HepG2 (cell line): ENCODE measurements around the gene HES7. TPM values are rescaled to one million over a fixed set of nuclear protein-coding genes. Genes with fewer than 3 reads are reported as not detected.

ENCODE experiments used
- ATAC-seq: fragments of 200-7000 bp; cut with Tn5 transposase; 3 replicates; pipeline ENCODE4 v1.9.1; 2020; ENCODE audit warnings: mild to moderate bottlenecking, moderate library complexity
- BruUV-seq: library from RNA; stranded (reverse); fragments of 400-500 nt; replicated peaks from 2 replicates; lab custom pipeline; 2021; lab: Mats Ljungman, UMichigan
- CTCF ChIA-PET: fragments of 300-600 bp; formaldehyde crosslinking; extraction: SDS; loops from one replicate; lab custom pipeline; 2021; ENCODE audit warnings: low total read pairs, inconsistent platforms, low intra/inter-chr PET ratio; lab: Yijun Ruan, JAX
- POLR2A ChIA-PET: fragments of 350-600 bp; sonication (Branson Sonifier 250); formaldehyde crosslinking; loops from one replicate; lab custom pipeline; 2020; ENCODE audit warnings: antibody characterized with exemption, inconsistent platforms; lab: Yijun Ruan, JAX
- DNase-seq: peaks from one replicate; pipeline ENCODE4 v3.0.0-alpha.2; 2015; ENCODE audit warnings: low spot score
- FAIRE-seq: peaks from 3 replicates; lab custom pipeline; 2011; peaks lifted over from hg19 to GRCh38; lab: Jason Lieb, UNC
- H2AFZ ChIP-seq: one replicate; pipeline ENCODE4 v1.6.1; 2011; ENCODE audit warnings: low read length, inconsistent platforms
- H3K27ac ChIP-seq: fragments of 300-600 bp; 3 replicates; pipeline ENCODE4 v1.8.0; 2011; ENCODE audit warnings: mixed run types, mild to moderate bottlenecking, mixed read lengths, low read length, inconsistent platforms; ENCODE audit not compliant: insufficient read depth; ENCODE audit errors: extremely low read length
- H3K27me3 ChIP-seq, 2 experiments: fragments of 200-600 bp in 1 of 2; 2 replicates in 1 of 2; 3 replicates in 1 of 2; pipeline versions ENCODE4 v1.6.0 to v1.8.0; 2011; ENCODE audit warnings: low read length in 2 of 2, mild to moderate bottlenecking in 2 of 2, moderate library complexity in 2 of 2, inconsistent platforms in 1 of 2; ENCODE audit not compliant: insufficient read depth in 2 of 2, control insufficient read depth in 1 of 2
- H3K36me3 ChIP-seq, 2 experiments: fragments of 200-600 bp in 1 of 2; replicated peaks in 1 of 2; 2 replicates in 1 of 2; 3 replicates in 1 of 2; pipeline versions ENCODE4 v1.5.1 to v1.8.0; 2011; ENCODE audit warnings: low read length in 2 of 2, inconsistent platforms in 1 of 2; ENCODE audit not compliant: insufficient read depth in 2 of 2, control insufficient read depth in 1 of 2
- H3K4me1 ChIP-seq: 2 replicates; pipeline ENCODE4 v1.5.1; 2012; ENCODE audit warnings: low read length, inconsistent platforms; ENCODE audit not compliant: insufficient read depth
- H3K4me2 ChIP-seq: 2 replicates; pipeline ENCODE4 v1.6.0; 2011; ENCODE audit warnings: low read depth, low read length, inconsistent platforms
- H3K4me3 ChIP-seq, 3 experiments: fragments of 200-600 bp in 1 of 3; sonication (generic), shearing (Covaris generic) in 1 of 3; replicated peaks in 1 of 3; 2 replicates each; pipeline ENCODE4 v1.5.1; 2011 to 2016; ENCODE audit warnings: low read length in 3 of 3, inconsistent platforms in 2 of 3, low read depth in 2 of 3, mild to moderate bottlenecking in 2 of 3, control low read depth in 1 of 3, mixed read lengths in 1 of 3; ENCODE audit not compliant: insufficient read depth in 1 of 3
- H3K79me2 ChIP-seq: one replicate; pipeline ENCODE4 v1.6.1; 2011; ENCODE audit warnings: low read length, inconsistent platforms; ENCODE audit not compliant: insufficient read depth
- H3K9ac ChIP-seq: 2 replicates; pipeline ENCODE4 v1.6.0; 2011; ENCODE audit warnings: mild to moderate bottlenecking, low read depth, low read length, inconsistent platforms; ENCODE audit not compliant: insufficient read depth
- H3K9me3 ChIP-seq: 2 replicates; pipeline ENCODE4 v1.5.1; 2012; ENCODE audit warnings: mild to moderate bottlenecking, low read length
- H4K20me1 ChIP-seq: 2 replicates; pipeline ENCODE4 v1.6.0; 2011; ENCODE audit warnings: inconsistent platforms, mild to moderate bottlenecking, low read length, moderate library complexity; ENCODE audit not compliant: insufficient read depth
- BRCA1 ChIP-seq: sonication (generic); formaldehyde crosslinking; IDR thresholded peaks from 2 replicates; pipeline ENCODE4 v1.4.0; 2020; ENCODE audit warnings: missing genetic modification reagents
- FLYWCH1 ChIP-seq: sonication (generic); formaldehyde crosslinking; IDR thresholded peaks from 2 replicates; pipeline ENCODE4 v1.8.1; 2023; ENCODE audit warnings: mild to moderate bottlenecking, missing genetic modification reagents
- GATA4 ChIP-seq: sonication (generic); IDR thresholded peaks from 2 replicates; pipeline ENCODE4 v1.6.1; 2016; ENCODE audit warnings: antibody characterized with exemption, low read depth, borderline replicate concordance
- HMG20B ChIP-seq: conservative IDR thresholded peaks from 2 replicates; pipeline ENCODE4 v1.6.1; 2016; ENCODE audit warnings: missing genetic modification reagents, missing compliant biosample characterization
- HNF4A ChIP-seq: sonication (generic); formaldehyde crosslinking; IDR thresholded peaks from 2 replicates; pipeline ENCODE4 v1.4.0; 2020; ENCODE audit warnings: missing genetic modification reagents
- LCORL ChIP-seq, 2 experiments: fragments of 450-650 bp in 1 of 2; sonication (generic) in 1 of 2; formaldehyde crosslinking in 1 of 2; IDR thresholded peaks; 2 replicates each; pipeline versions ENCODE4 v1.5.0 to v1.6.1; 2017 to 2020; ENCODE audit warnings: antibody characterized with exemption in 1 of 2, missing genetic modification reagents in 1 of 2
- TBL1XR1 ChIP-seq: fragments of 150-350 bp; IDR thresholded peaks from 2 replicates; pipeline ENCODE4 v1.6.1; 2014; ENCODE audit warnings: borderline replicate concordance, low read length; ENCODE audit not compliant: partially characterized antibody
- ZNF160 ChIP-seq: sonication (generic); formaldehyde crosslinking; IDR thresholded peaks from 2 replicates; pipeline ENCODE4 v1.8.0; 2022; ENCODE audit warnings: mild to moderate bottlenecking, inconsistent platforms, missing genetic modification reagents
- ZNF230 ChIP-seq: sonication (generic); formaldehyde crosslinking; IDR thresholded peaks from 2 replicates; pipeline ENCODE4 v1.4.0; 2020; ENCODE audit warnings: mild to moderate bottlenecking, missing genetic modification reagents
- ZNF251 ChIP-seq: sonication (generic); formaldehyde crosslinking; IDR thresholded peaks from 2 replicates; pipeline ENCODE4 v1.9.0; 2021; ENCODE audit warnings: mild to moderate bottlenecking, missing genetic modification reagents
- ZNF263 ChIP-seq: sonication (generic); formaldehyde crosslinking; IDR thresholded peaks from 2 replicates; pipeline ENCODE4 v1.4.0; 2020; ENCODE audit warnings: missing genetic modification reagents
- ZNF446 ChIP-seq: sonication (generic); formaldehyde crosslinking; IDR thresholded peaks from 2 replicates; pipeline ENCODE4 v1.5.0; 2020; ENCODE audit warnings: mild to moderate bottlenecking, missing genetic modification reagents
- ZNF530 ChIP-seq: sonication (generic); formaldehyde crosslinking; IDR thresholded peaks from 2 replicates; pipeline ENCODE4 v1.5.0; 2020; ENCODE audit warnings: low read depth, mild to moderate bottlenecking, missing genetic modification reagents
- ZNF737 ChIP-seq: sonication (generic); formaldehyde crosslinking; IDR thresholded peaks from 2 replicates; pipeline ENCODE4 v1.5.0; 2020; ENCODE audit warnings: missing genetic modification reagents, mild to moderate bottlenecking, borderline replicate concordance
- whole genome bisulfite sequencing: methylation state at CpG from one replicate; pipeline ENCODE4 v1.1.6; 2017; ENCODE audit warnings: low lambda C conversion rate; 5-methylcytosine and 5-hydroxymethylcytosine counted together
- in situ Hi-C: cut with HindIII; loops from 2 replicates; pipeline ENCODE4 v1.10.0; 2017; ENCODE audit warnings: low pct_unique_long_range_greater_than_20kb; ENCODE audit not compliant: extremely low pct_ligation_motif_present
- intact Hi-C: fragments of 100-400 bp; cut with micrococcal nuclease; formaldehyde crosslinking; loops from one replicate; pipeline ENCODE4 v1.10.0; 2022; ENCODE audit not compliant: unreplicated experiment
- polyA plus RNA-seq, 8 experiments: library from polyadenylated mRNA; depleted of rRNA in 3 of 8; stranded (reverse) in 7 of 8; unstranded in 1 of 8; fragments of >200 nt; fragmentation: Illumina TruSeq in 4 of 8; extraction: Trizol in 4 of 8; gene quantifications; 2 replicates each; pipeline versions ENCODE4 v1.2.1 to v1.2.3, GENCODE V29; 2011 to 2016; ENCODE audit warnings: low read depth in 4 of 8, missing spikeins in 1 of 8, mixed read lengths in 1 of 8; ENCODE audit not compliant: insufficient read depth in 1 of 8
- total RNA-seq, 5 experiments: library from RNA; depleted of rRNA; stranded (reverse); fragments of >200 nt; fragmentation: Illumina TruSeq; extraction: Trizol; gene quantifications; 2 replicates each; pipeline ENCODE4 v1.2.3, GENCODE V29; 2016; ENCODE audit warnings: low read depth in 1 of 5
- TF ChIP-seq, protein P1 (sequence below): IDR thresholded peaks from 2 replicates; pipeline ENCODE4 v1.6.1; 2012; ENCODE audit warnings: low read depth, low read length, improper control_type of control experiment

Gene HES7
- total and polyA plus RNA-seq, 2 of the 13 experiments (the other 11 are each of a cell fraction or from before 2014, with no cell fraction given), result not detected

DNA sequence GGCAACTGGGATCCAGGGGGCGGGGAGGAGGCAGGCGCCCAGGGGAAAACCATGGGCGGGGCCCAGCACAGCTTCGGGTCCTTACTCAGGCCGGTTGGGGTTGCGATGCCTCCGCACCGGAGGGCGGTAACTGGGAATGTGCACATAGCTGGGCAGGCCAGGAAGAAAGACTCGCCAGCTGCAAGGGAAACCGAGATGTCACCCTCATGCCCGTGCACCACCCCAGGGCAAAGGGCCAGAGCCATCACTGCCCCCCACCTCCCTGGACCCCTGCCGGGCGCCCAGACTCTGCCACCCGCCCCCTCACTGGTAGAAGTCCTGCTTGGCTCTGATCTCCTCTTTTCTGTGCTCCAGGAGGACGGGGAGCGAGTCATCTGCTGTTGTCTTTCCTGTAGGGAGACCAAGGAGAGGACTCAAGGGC, 43.1 kb downstream of the HES7 start:
- no peak for DNase-seq
- POLR2A ChIA-PET, result no interaction called here
- no peak for ATAC-seq
- intact Hi-C loops (loop anchor here (5.0 kb wide), 1 partner anchor 36 kb away; the partner anchor contains the start of gene ALOXE3), in situ Hi-C loops (no loop called here)
- 72% methylated on average over 11 of the region's 17 CpGs for WGBS
- no peak overlapping the region for H2AFZ ChIP-seq
- no peaks in the 10 kb centered on the region for H4K20me1 ChIP-seq
- no peaks in the 10 kb centered on the region for H3K36me3 ChIP-seq
- no peak overlapping the region for H3K4me3 ChIP-seq
- CTCF ChIA-PET, result interaction anchor here (1.3 kb wide), 1 partner anchor 30 kb away, joined by 4 read pairs; no protein-coding TSS in a partner anchor
- no peak for TF ChIP-seq HMG20B (CRISPR knock-in tag)
- TF ChIP-seq ZNF263 (CRISPR knock-in tag), result peak; percentile 53; the same call in 1 of the 2 replicates
- H3K27ac ChIP-seq, result no peak overlapping the region
- peaks cover 24% of the 10 kb centered on the region for H3K4me1 ChIP-seq
- H3K27me3 ChIP-seq, result peaks cover 6 to 45% of the 10 kb centered on the region in 2 experiments; a peak in 4 of 5 replicates
- no TSS peak for BruUV-seq
- H3K9ac ChIP-seq, result no peak overlapping the region
- peak overlapping the region; percentile 94; the same call in 1 of the 2 replicates for H3K4me2 ChIP-seq
- no peaks in the 10 kb centered on the region for H3K79me2 ChIP-seq
- no peak for FAIRE-seq
- no peaks in the 10 kb centered on the region for H3K9me3 ChIP-seq

- H3K9ac ChIP-seq, result no peak overlapping the region
- H3K27ac ChIP-seq, result no peak overlapping the region
- WGBS, result 38% methylated on average over 18 of the region's 25 CpGs
- no peak for DNase-seq
- no peaks in the 10 kb centered on the region for H3K36me3 ChIP-seq
- H3K9me3 ChIP-seq, result no peaks in the 10 kb centered on the region
- CTCF ChIA-PET, result interaction anchor here (1.1 kb wide), 1 partner anchor 13 kb away, joined by 3 read pairs; no protein-coding TSS in a partner anchor
- in situ Hi-C loops (no loop called here), intact Hi-C loops (loop anchor here (5.0 kb wide), 1 partner anchor 37 kb away; the partner anchor contains the start of gene ALOXE3)
- peak overlapping the region; percentile 55 to 77 (median 63); a peak in 5 of 6 replicates for H3K4me3 ChIP-seq
- H3K79me2 ChIP-seq, result no peaks in the 10 kb centered on the region
- peaks cover 7 to 46% of the 10 kb centered on the region in 2 experiments; a peak in 4 of 5 replicates for H3K27me3 ChIP-seq
- H3K4me1 ChIP-seq, result peaks cover 24% of the 10 kb centered on the region
- no peak overlapping the region for H2AFZ ChIP-seq
- H4K20me1 ChIP-seq, result no peaks in the 10 kb centered on the region
- POLR2A ChIA-PET, result no interaction called here
- peak; percentile 43 for ATAC-seq
- peak overlapping the region; percentile 94 for H3K4me2 ChIP-seq
- FAIRE-seq, result no peak
- BruUV-seq, result TSS peak; percentile 50
- TF ChIP-seq ZNF251 (CRISPR knock-in tag) (no peak), ZNF230 (CRISPR knock-in tag) (no peak), ZNF446 (no peak), ZNF530 (CRISPR knock-in tag) (no peak), GATA4 (no peak), BRCA1 (CRISPR knock-in tag) (no peak), ZNF160 (CRISPR knock-in tag) (no peak), ZNF737 (no peak), TBL1XR1 (no peak), HNF4A (0 out of 2 replicates have a peak, but pooled peaks have one; percentile 4), FLYWCH1 (CRISPR knock-in tag) (0 out of 2 replicates have a peak, but pooled peaks have one; percentile 6), LCORL (IDR thresholded peaks at IDR 0.05) (no peak), LCORL (CRISPR knock-in tag; IDR thresholded peaks at IDR 0.05) (peak; percentile 32; the same call in 1 of the 2 replicates)
- TF ChIP-seq, protein P1, sequence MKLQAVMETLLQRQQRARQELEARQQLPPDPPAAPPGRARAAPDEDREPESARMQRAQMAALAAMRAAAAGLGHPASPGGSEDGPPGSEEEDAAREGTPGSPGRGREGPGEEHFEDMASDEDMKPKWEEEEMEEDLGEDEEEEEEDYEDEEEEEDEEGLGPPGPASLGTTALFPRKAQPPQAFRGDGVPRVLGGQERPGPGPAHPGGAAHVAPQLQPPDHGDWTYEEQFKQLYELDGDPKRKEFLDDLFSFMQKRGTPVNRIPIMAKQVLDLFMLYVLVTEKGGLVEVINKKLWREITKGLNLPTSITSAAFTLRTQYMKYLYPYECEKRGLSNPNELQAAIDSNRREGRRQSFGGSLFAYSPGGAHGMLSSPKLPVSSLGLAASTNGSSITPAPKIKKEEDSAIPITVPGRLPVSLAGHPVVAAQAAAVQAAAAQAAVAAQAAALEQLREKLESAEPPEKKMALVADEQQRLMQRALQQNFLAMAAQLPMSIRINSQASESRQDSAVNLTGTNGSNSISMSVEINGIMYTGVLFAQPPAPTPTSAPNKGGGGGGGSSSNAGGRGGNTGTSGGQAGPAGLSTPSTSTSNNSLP, result no peak
These were observed 43.6 kb downstream of the HES7 start for GRCh38 chr17:8080208-8080798.
